ENCODE results near the gene IL4. TPM values are rescaled to one million over a fixed set of nuclear protein-coding genes. Genes with fewer than 3 reads are reported as not detected.
A peak's percentile ranks its signal among the peaks of the same experiment; 100 is the strongest.
"Not testable (repeated sequence)": the region's sequence is repeated elsewhere in the genome, so short reads cannot be mapped to it uniquely, and the experiment has no call there.

The IL4 gene
- total RNA-seq, result not detected

GRCh38 chr5:132673939-132674630 lies at the start of gene IL4:
Gene IL4, plus strand, starts transcription at chr5:132673989. Its CDS starts 62 bp downstream, at chr5:132674051.
- WGBS, result 80% methylated on average over 14 of the region's 14 CpGs
- intact Hi-C loops (cut with DNase I), result no loop called here
- Histone ChIP-seq H3K9me3 (no peaks in the 10 kb centered on the region), H3K4me3 (no peak within 1 kb of the TSS), H3K27me3 (no peaks in the 10 kb centered on the region), H3K36me3 (no peaks in the 10 kb centered on the region), H3K27ac (replicated peaks in 1 of 4) (peak within 1 kb of the TSS; percentile 49 to 70 (median 60)), H3K4me1 (peaks cover 0 to 24% (median 17%) of the 10 kb centered on the region in 4 donors)
- TF ChIP-seq POLR2AphosphoS5 (IDR thresholded peaks at IDR 0.05), result no peak
- TF ChIP-seq POLR2A (IDR thresholded peaks at IDR 0.05; ENCODE audit: low read depth), result no peak
- DNase-seq (ENCODE audit: extremely low spot score), result peak; percentile 80

DNA sequence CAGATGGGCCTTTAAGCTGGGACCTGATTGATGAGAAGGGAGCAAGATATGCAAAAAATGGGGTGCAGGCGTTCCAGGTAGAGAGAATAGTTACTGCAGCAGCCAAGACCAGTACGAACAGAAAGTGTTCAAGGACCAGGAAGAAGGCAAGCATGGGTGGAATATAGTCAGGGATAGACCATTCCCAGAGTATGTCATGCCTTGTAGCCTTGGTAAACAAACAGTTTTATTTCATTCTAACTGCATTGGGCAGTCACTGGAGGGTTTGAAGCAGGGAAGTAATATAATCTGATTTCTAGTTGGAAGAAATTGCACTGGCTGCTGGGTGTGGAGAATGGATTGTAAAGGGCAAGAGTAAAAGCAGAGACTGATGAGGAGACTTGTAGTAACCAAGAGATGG lies 46.3 kb upstream of the IL4 start:
- Histone ChIP-seq H3K27ac (replicated peaks in 1 of 4) (no peak overlapping the region), H3K27me3 (no peaks in the 10 kb centered on the region), H3K36me3 (peaks cover 25 to 67% (median 30%) of the 10 kb centered on the region in 4 donors), H3K9me3 (no peaks in the 10 kb centered on the region), H3K4me3 (no peak overlapping the region), H3K4me1 (no peaks in the 10 kb centered on the region)
- TF ChIP-seq EP300 (IDR thresholded peaks at IDR 0.05) (no peak), POLR2A (IDR thresholded peaks at IDR 0.05; ENCODE audit: low read depth) (no peak), POLR2AphosphoS5 (IDR thresholded peaks at IDR 0.05) (no peak)
- TF ChIP-seq, protein P1, sequence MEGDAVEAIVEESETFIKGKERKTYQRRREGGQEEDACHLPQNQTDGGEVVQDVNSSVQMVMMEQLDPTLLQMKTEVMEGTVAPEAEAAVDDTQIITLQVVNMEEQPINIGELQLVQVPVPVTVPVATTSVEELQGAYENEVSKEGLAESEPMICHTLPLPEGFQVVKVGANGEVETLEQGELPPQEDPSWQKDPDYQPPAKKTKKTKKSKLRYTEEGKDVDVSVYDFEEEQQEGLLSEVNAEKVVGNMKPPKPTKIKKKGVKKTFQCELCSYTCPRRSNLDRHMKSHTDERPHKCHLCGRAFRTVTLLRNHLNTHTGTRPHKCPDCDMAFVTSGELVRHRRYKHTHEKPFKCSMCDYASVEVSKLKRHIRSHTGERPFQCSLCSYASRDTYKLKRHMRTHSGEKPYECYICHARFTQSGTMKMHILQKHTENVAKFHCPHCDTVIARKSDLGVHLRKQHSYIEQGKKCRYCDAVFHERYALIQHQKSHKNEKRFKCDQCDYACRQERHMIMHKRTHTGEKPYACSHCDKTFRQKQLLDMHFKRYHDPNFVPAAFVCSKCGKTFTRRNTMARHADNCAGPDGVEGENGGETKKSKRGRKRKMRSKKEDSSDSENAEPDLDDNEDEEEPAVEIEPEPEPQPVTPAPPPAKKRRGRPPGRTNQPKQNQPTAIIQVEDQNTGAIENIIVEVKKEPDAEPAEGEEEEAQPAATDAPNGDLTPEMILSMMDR (IDR thresholded peaks at IDR 0.05), result no peak
- DNase-seq (ENCODE audit: extremely low spot score), result no peak
- 89% methylated on average over 2 of the region's 2 CpGs for whole genome bisulfite sequencing
- intact Hi-C loops (cut with DNase I), result no loop called here

GRCh38 chr5:132628814-132629213 lies 45.0 kb upstream of the IL4 start:
- WGBS, result 94% methylated on average over 2 of the region's 2 CpGs
- Histone ChIP-seq H3K4me3 (no peak overlapping the region), H3K27me3 (no peaks in the 10 kb centered on the region), H3K27ac (replicated peaks in 1 of 4) (no peak overlapping the region), H3K4me1 (no peaks in the 10 kb centered on the region), H3K9me3 (no peaks in the 10 kb centered on the region), H3K36me3 (peaks cover 16 to 59% (median 26%) of the 10 kb centered on the region in 4 donors)
- TF ChIP-seq POLR2AphosphoS5 (IDR thresholded peaks at IDR 0.05), result no peak
- TF ChIP-seq EP300 (IDR thresholded peaks at IDR 0.05), result no peak
- TF ChIP-seq POLR2A (IDR thresholded peaks at IDR 0.05; ENCODE audit: low read depth), result no peak
- TF ChIP-seq, protein P1 (IDR thresholded peaks at IDR 0.05), result no peak
- DNase-seq (ENCODE audit: extremely low spot score), result no peak
- intact Hi-C loops (cut with DNase I), result no loop called here

DNA sequence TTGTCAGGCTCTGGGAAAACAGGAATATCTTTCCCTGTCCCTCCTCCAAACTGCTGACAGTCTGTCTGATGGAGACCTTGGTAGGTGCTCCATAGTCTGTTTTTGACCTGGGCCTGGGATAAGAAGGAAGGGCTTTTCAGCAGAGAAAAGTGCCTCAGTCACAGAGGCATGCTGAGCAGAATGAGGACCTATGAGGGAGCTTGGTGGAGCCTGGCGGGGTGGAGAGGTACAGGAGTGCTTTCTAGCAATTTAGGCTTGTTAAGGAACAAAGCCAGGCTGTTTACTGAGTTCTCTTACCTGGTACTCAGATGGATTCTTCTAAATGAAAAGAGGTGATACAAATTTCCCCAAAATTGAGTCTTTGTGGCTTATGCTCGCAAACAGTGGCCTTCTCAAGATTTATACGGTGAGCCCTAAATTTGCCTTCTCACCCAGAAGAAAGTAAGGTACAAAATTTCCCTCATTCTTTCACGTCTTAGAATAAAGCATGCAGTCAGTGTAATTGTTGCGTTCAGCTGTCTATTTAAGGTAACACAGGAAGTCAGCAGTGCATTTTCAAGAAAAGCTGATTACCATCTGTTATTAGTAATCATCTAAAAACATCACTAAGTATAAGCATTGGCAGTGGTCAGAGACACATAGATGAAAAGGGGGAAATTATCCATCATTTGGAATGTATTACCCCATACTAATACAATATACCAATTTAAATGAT lies 44.4 kb upstream of the IL4 start:
- no peaks in the 10 kb centered on the region for H3K9me3 ChIP-seq
- H3K27ac ChIP-seq (replicated peaks in 1 of 4), result no peak overlapping the region
- H3K27me3 ChIP-seq, result no peaks in the 10 kb centered on the region
- DNase-seq (ENCODE audit: extremely low spot score), result no peak
- peaks cover 16 to 54% (median 27%) of the 10 kb centered on the region in 4 donors for H3K36me3 ChIP-seq
- no peak for TF ChIP-seq POLR2A (IDR thresholded peaks at IDR 0.05; ENCODE audit: low read depth)
- TF ChIP-seq POLR2AphosphoS5 (IDR thresholded peaks at IDR 0.05), result no peak
- no peak for TF ChIP-seq EP300 (IDR thresholded peaks at IDR 0.05)
- TF ChIP-seq, protein P1 (IDR thresholded peaks at IDR 0.05), result no peak
- 84% methylated on average over 5 of the region's 5 CpGs for WGBS
- no peak overlapping the region for H3K4me3 ChIP-seq
- H3K4me1 ChIP-seq, result no peaks in the 10 kb centered on the region
- intact Hi-C loops (cut with DNase I), result no loop called here

DNA sequence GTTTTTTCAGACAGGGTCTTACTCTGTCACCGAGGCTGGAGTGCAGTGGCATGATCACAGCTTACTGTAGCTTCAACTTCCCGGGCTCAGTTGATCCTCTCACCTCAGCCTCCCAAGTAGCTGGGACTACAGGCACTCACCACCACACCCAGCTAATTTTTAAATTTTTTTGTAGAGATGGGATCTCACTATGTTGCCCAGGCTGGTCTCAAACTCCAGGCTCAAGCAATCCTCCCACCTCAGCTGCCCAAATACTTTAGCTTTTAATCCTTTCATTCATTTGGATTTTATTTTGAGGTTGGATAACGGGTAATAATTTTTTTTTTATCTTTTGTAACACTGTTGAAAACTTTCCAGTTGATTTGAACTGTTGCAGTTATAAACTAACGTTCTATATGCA lies 40.2 kb upstream of the IL4 start:
- H3K9me3 ChIP-seq; H3K27me3 ChIP-seq; H3K27ac ChIP-seq (replicated peaks in 1 of 4); H3K4me3 ChIP-seq; intact Hi-C loops (cut with DNase I); H3K4me1 ChIP-seq; DNase-seq (ENCODE audit: extremely low spot score): not testable (repeated sequence)
- WGBS, result 97% methylated on average over 4 of the region's 4 CpGs
- H3K36me3 ChIP-seq, result peaks cover 14 to 74% (median 38%) of the 10 kb centered on the region in 4 donors

Data from esophagus muscularis mucosa (tissue), 4 donors.